Right lobe of liver (tissue), 6 donors: ENCODE results near the gene MCRIP1. TPM values are rescaled to one million over a fixed set of nuclear protein-coding genes. Genes with fewer than 3 reads are reported as not detected.

Experiments
- ATAC-seq, 4 donors: fragments of 200-7000 bp; cut with Tn5 transposase; one replicate each; pipeline ENCODE4 v1.9.1; 2020; ENCODE audit warnings: mild to moderate bottlenecking in 4 of 4, moderate library complexity in 4 of 4
- DNase-seq, 3 donors: peaks; one replicate each; pipeline ENCODE4 v3.0.0-alpha.2; 2020
- H3K27ac ChIP-seq, 3 donors: fragments of 200-600 bp; one replicate each; pipeline ENCODE4 v1.8.0; 2022
- H3K27me3 ChIP-seq, 2 donors: fragments of 200-600 bp; one replicate each; pipeline ENCODE4 v1.8.0; 2022
- H3K36me3 ChIP-seq, 4 donors: fragments of 200-600 bp; sonication (generic) in 1 of 4; one replicate each; pipeline versions ENCODE4 v1.5.1 to v1.8.0; 2017 to 2022; ENCODE audit warnings: control low read depth in 1 of 4
- H3K4me1 ChIP-seq, 4 donors: fragments of 200-600 bp; sonication (generic) in 1 of 4; one replicate each; pipeline versions ENCODE4 v1.5.1 to v1.8.0; 2017 to 2022; ENCODE audit warnings: control low read depth in 1 of 4
- H3K4me3 ChIP-seq, 3 donors: fragments of 200-600 bp; one replicate each; pipeline ENCODE4 v1.8.0; 2022
- H3K9me3 ChIP-seq, 4 donors: fragments of 200-600 bp; sonication (generic) in 1 of 4; one replicate each; pipeline versions ENCODE4 v1.5.1 to v1.8.0; 2017 to 2022; ENCODE audit warnings: control low read depth in 1 of 4
- POLR2A ChIP-seq: fragments of 450-650 bp; IDR thresholded peaks from one replicate; pipeline ENCODE4 v1.6.1; 2017; ENCODE audit warnings: antibody characterized with exemption, mild to moderate bottlenecking
- WGBS: methylation state at CpG from one replicate; pipeline ENCODE4 v1.1.6; 2018; ENCODE audit warnings: low coverage, low lambda C conversion rate; ENCODE audit not compliant: insufficient coverage; ENCODE audit errors: missing lambda C conversion rate; 5-methylcytosine and 5-hydroxymethylcytosine counted together
- intact Hi-C, 2 donors: fragments of 100-400 bp; cut with DNase I; formaldehyde crosslinking; loops; one replicate each; pipeline versions ENCODE4 v1.11.2 to v1.14.1; 2022
- total RNA-seq, 6 experiments: library from RNA; depleted of rRNA in 2 of 6; stranded (reverse); fragments of >200 nt in 2 of 6; fragmentation: NEBNext Ultra II Directional in 3 of 6; extraction: Animal tissue kit (Norgen Biotek cat#: 25700) in 3 of 6; gene quantifications; one replicate each; pipeline versions ENCODE4 v1.1.0 to v1.2.4, GENCODE V29; 2016 to 2023
- TF ChIP-seq, protein P1 (sequence below), 4 donors: fragments of 200-600 bp in 3 of 4; fragments of 450-650 bp in 1 of 4; IDR thresholded peaks; one replicate each; pipeline versions ENCODE4 v1.5.1 to v1.8.0; 2016 to 2022; ENCODE audit warnings: antibody characterized with exemption in 4 of 4, mild to moderate bottlenecking in 2 of 4
- donor health status: DM: no; HTN: yes; CAD: no.
- donor health status: DM: no; HTN: no; CAD: no.
- donor health status: DM: no; HTN: no; CAD: no.
- donor health status: DM: no; HTN: yes; CAD: no.
- donor health status: DM: no; HTN: yes; CAD: no.

Gene MCRIP1
- total RNA-seq, 6 experiments from 2014 or later, result 19.0 to 32.6 (median 25.7) TPM

DNA sequence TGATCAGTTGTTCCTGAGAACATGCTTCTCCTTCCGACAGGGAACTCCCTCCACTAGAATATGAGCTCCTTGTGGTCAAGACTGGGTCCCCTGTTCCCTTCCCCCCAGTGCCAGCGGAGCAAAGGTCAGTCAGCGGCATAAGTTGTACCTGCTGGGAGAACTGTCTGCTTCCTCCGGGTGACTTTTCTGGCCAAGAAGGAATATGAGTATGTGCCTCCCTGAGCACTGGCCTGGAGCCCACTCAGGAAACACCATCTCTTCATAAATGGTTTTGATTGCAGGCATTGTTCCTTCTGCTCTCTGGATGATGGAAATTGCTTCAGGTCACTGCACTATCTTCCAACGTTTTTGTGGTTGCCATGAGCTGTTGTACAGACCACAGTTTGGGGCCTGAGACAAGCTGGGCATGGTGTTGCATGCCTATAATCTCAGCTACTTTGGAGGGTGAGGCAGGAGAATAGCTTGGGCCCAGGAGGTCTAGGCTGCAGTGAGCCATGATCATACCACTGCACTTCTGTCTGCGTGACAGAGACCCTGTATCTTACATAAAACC is 30.1 kb upstream of the MCRIP1 start:
- peaks cover 0 to 70% (median 34%) of the 10 kb centered on the region in 4 donors for H3K4me1 ChIP-seq
- no peak for TF ChIP-seq POLR2A
- TF ChIP-seq, protein P1, sequence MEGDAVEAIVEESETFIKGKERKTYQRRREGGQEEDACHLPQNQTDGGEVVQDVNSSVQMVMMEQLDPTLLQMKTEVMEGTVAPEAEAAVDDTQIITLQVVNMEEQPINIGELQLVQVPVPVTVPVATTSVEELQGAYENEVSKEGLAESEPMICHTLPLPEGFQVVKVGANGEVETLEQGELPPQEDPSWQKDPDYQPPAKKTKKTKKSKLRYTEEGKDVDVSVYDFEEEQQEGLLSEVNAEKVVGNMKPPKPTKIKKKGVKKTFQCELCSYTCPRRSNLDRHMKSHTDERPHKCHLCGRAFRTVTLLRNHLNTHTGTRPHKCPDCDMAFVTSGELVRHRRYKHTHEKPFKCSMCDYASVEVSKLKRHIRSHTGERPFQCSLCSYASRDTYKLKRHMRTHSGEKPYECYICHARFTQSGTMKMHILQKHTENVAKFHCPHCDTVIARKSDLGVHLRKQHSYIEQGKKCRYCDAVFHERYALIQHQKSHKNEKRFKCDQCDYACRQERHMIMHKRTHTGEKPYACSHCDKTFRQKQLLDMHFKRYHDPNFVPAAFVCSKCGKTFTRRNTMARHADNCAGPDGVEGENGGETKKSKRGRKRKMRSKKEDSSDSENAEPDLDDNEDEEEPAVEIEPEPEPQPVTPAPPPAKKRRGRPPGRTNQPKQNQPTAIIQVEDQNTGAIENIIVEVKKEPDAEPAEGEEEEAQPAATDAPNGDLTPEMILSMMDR (IDR thresholded peaks at IDR 0.05), result no peak
- peak in 1 of 3 donors; percentile 62 for DNase-seq

DNA sequence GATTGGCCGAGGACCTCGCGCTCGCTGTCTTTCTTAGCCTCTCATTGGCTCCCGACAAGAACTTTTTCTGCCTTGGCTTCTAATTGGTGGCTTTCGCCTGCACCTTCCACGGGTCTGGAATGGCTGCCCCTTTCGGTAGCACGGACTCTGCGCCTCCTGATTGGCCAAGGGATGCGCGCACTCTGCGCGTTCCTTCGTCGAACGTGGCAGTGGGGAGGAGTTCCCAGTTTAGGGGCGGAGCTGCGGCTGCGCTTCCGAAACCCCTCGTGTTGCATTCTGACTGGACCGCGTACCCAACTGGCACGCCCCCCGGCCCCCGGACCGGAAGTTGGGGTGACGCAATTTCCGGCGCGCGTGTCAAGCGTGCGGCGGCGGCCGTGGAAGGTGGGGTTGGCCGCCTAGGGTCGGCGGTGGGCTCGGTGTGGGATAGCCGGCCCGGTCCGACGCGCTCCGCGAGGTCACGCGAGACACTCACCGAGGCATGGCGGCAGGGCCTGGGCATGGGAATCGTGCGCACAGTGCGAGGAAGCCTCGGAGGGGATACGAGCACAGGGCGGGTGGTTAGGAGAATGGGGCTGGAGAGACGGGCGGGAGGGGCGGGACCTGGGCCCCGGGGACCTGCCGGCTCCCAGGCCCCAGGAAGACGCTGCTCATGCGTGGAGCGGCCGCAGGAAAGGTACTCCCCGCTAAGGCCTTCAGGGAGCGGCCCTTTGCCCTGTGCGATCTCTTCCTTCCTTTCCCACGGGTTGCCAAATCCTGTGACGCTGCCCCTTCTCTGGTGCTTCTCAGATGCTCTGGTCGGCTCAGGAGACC is 27.9 kb upstream of the MCRIP1 start:
- Histone ChIP-seq H3K36me3 (peaks cover 0 to 27% (median 13%) of the 10 kb centered on the region in 4 donors), H3K27me3 (no peaks in the 10 kb centered on the region)
- intact Hi-C loops, result no loop called here

More for the DNA sequence above, 30.1 kb upstream of the MCRIP1 start:
- ATAC-seq, result no peak
- peak overlapping the region in 2 of 3 donors; percentile 92 to 99 for H3K27ac ChIP-seq
- WGBS, result 24% methylated on average over 4 of the region's 6 CpGs
- H3K9me3 ChIP-seq, result no peaks in the 10 kb centered on the region
- intact Hi-C loops, result no loop called here
- H3K27me3 ChIP-seq, result no peaks in the 10 kb centered on the region
- H3K4me3 ChIP-seq, result peak overlapping the region in 1 of 3 donors; percentile 96
- peaks cover 0 to 10% (median 3%) of the 10 kb centered on the region in 4 donors for H3K36me3 ChIP-seq

DNA sequence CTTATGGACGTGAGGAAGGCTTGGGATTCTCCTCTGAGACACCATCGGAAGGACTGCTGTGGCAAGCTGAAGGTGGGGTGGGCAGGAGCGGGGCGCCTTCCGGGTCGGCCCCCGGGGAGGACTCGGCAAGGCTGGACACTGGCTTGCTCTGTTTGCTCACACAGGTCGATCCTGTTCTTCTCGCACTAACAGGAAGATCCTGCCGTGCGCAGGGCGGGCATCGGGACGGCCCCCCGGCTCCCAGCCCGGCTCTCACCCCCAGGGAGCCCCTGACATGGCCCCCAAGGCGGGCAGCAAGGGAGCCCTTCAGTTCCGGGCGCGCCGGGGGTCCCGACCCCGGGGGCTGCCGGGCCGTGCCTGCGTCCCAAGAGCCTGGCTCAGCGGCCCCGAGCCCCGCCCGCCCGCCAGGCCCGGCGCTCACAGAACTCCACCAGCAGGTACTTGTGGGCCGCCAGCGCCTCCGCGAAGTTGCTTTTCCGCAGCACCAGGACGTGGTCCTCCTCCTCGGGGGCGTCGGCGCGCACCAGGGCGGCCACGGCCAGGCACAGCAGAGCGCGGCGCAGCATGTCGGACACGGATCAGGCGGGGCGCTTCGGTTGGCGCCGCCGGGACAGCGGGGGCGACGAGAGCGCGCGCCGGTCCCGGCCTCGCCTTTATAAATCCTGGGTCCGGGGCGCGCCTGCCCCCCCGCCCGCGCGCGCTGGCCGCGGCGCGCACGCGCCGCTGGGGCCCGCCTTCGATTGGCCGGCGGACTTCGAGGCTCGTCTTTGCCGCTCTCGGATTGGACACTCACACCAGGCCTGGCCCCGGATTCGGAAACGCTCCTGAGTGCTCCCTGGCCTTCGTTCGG is 27.0 kb upstream of the MCRIP1 start, which contains the start of gene P4HB:
Gene P4HB, minus strand, starts transcription at position 630 of the 850 bp plus-strand sequence. Its CDS starts 64 bp downstream, at position 566.
- Histone ChIP-seq H3K36me3 (peaks cover 0 to 36% (median 17%) of the 10 kb centered on the region in 4 donors), H3K4me3 (peak within 1 kb of the TSS; percentile 98 to 99 (median 98)), H3K4me1 (peaks cover 0 to 61% (median 31%) of the 10 kb centered on the region in 4 donors), H3K9me3 (no peaks in the 10 kb centered on the region), H3K27me3 (no peaks in the 10 kb centered on the region), H3K27ac (peak within 1 kb of the TSS; percentile 92 to 96 (median 96))
- TF ChIP-seq, protein P1 (IDR thresholded peaks at IDR 0.05), result no peak
- peak; percentile 94 for TF ChIP-seq POLR2A
- ATAC-seq, result no peak
- intact Hi-C loops, result no loop called here
- DNase-seq, result peak in 1 of 3 donors; percentile 56
- 0% methylated on average over 3 of the region's 95 CpGs for WGBS

More for the DNA sequence above, 27.9 kb upstream of the MCRIP1 start:
- TF ChIP-seq, protein P1 (IDR thresholded peaks at IDR 0.05), result peak in 2 of 4 donors; percentile 14 to 31
- TF ChIP-seq POLR2A, result peak; percentile 97
- DNase-seq (peak; percentile 99 to 100 (median 99)), ATAC-seq (peak; percentile 74 to 91 (median 86))
- 0% methylated on average over 22 of the region's 74 CpGs for WGBS
- Histone ChIP-seq H3K27ac (peak overlapping the region; percentile 92 to 96 (median 96)), H3K9me3 (no peaks in the 10 kb centered on the region), H3K4me1 (peaks cover 0 to 58% (median 29%) of the 10 kb centered on the region in 4 donors), H3K4me3 (peak overlapping the region; percentile 60 to 96 (median 94))
